Ascending aorta (tissue), 2 donors: ENCODE data around the gene ANKIB1. TPM values are rescaled to one million over a fixed set of nuclear protein-coding genes. Genes with fewer than 3 reads are reported as not detected.

Experiments
- DNase-seq, 2 donors: peaks; one replicate each; pipeline ENCODE4 v3.0.0-alpha.2; 2019; ENCODE audit warnings: low spot score in 2 of 2
- H3K27ac ChIP-seq, 2 donors: fragments of 200-600 bp; sonication (generic); one replicate each; pipeline ENCODE4 v1.5.1; 2016 to 2017; ENCODE audit warnings: mild to moderate bottlenecking in 1 of 2
- H3K27me3 ChIP-seq: fragments of 200-600 bp; sonication (generic); one replicate; pipeline ENCODE4 v1.5.1; 2017
- H3K36me3 ChIP-seq, 2 donors: fragments of 200-600 bp; sonication (generic); one replicate each; pipeline ENCODE4 v1.5.1; 2016
- H3K4me1 ChIP-seq, 2 donors: fragments of 200-600 bp; sonication (generic); one replicate each; pipeline ENCODE4 v1.5.1; 2016 to 2017; ENCODE audit warnings: mild to moderate bottlenecking in 1 of 2
- H3K4me3 ChIP-seq, 2 donors: fragments of 200-600 bp; sonication (generic); one replicate each; pipeline ENCODE4 v1.5.1; 2016 to 2017; ENCODE audit warnings: mild to moderate bottlenecking in 1 of 2
- H3K9me3 ChIP-seq, 2 donors: fragments of 200-600 bp; sonication (generic); one replicate each; pipeline ENCODE4 v1.5.1; 2016
- CTCF ChIP-seq, 3 experiments: fragments of 200-600 bp in 2 of 3; fragments of 450-650 bp in 1 of 3; sonication (generic) in 2 of 3; IDR thresholded peaks; one replicate each; pipeline ENCODE4 v1.5.1; 2016 to 2019; ENCODE audit warnings: antibody characterized with exemption in 3 of 3, mild to moderate bottlenecking in 1 of 3, moderate library complexity in 1 of 3
- intact Hi-C: fragments of 100-400 bp; cut with DNase I; formaldehyde crosslinking; loops from one replicate; pipeline ENCODE4 v1.15.1; 2023
- total RNA-seq: library from RNA; depleted of rRNA; stranded (reverse); fragments of >200 nt; gene quantifications from one replicate; pipeline ENCODE4 v1.1.0, GENCODE V29; 2016

ANKIB1 gene, protein sequence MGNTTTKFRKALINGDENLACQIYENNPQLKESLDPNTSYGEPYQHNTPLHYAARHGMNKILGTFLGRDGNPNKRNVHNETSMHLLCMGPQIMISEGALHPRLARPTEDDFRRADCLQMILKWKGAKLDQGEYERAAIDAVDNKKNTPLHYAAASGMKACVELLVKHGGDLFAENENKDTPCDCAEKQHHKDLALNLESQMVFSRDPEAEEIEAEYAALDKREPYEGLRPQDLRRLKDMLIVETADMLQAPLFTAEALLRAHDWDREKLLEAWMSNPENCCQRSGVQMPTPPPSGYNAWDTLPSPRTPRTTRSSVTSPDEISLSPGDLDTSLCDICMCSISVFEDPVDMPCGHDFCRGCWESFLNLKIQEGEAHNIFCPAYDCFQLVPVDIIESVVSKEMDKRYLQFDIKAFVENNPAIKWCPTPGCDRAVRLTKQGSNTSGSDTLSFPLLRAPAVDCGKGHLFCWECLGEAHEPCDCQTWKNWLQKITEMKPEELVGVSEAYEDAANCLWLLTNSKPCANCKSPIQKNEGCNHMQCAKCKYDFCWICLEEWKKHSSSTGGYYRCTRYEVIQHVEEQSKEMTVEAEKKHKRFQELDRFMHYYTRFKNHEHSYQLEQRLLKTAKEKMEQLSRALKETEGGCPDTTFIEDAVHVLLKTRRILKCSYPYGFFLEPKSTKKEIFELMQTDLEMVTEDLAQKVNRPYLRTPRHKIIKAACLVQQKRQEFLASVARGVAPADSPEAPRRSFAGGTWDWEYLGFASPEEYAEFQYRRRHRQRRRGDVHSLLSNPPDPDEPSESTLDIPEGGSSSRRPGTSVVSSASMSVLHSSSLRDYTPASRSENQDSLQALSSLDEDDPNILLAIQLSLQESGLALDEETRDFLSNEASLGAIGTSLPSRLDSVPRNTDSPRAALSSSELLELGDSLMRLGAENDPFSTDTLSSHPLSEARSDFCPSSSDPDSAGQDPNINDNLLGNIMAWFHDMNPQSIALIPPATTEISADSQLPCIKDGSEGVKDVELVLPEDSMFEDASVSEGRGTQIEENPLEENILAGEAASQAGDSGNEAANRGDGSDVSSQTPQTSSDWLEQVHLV
- total RNA-seq, result 27.4 TPM

- Histone ChIP-seq H3K27ac (peak within 1 kb of the TSS; percentile 90 to 94), H3K4me3 (peak within 1 kb of the TSS; percentile 80 to 99), H3K36me3 (peaks cover 4 to 7% of the 10 kb centered on the region in 2 donors), H3K4me1 (peaks cover 0 to 25% of the 10 kb centered on the region in 2 donors), H3K27me3 (no peaks in the 10 kb centered on the region), H3K9me3 (no peaks in the 10 kb centered on the region)
- peak; percentile 36 to 94 for DNase-seq
- TF ChIP-seq CTCF (IDR thresholded peaks at IDR 0.05), result peak in 2 of 3 experiments; percentile 4 to 14
- intact Hi-C loops, result loop anchor here (1.0 to 10.0 kb wide), 4 partner anchors 111 to 301 kb away; partner anchors contain the start of genes AKAP9, CYP51A1 and GATAD1
These were observed at the start of gene ANKIB1, which contains the start of gene KRIT1 for GRCh38 chr7:92245487-92246359. Gene ANKIB1 (plus strand): TSS chr7:92245974. CDS start chr7:92294979, 49,005 bp downstream. Gene KRIT1 (minus strand): TSS chr7:92245914. CDS start chr7:92242135, 3,779 bp downstream.

DNA sequence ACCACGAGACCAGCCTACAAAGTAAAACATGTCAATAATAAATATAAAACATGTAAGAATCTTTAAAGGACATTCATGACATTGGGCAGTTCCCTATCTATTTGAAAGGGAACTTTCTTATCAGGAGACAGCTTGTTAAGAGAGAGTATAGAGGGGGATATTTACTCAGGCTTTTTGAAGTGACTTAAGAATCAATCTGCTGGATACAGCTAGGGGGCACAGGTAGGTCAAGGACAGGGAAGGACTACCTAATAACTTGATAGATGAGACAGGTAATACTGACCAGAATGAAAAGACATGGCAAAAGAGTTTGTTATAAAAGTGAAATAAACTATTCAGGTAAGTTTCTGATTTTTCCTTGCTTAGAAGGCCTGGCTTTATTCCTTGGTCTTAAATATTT, 45.0 kb upstream of the ANKIB1 start:
- TF ChIP-seq CTCF (IDR thresholded peaks at IDR 0.05), result no peak
- intact Hi-C loops, result no loop called here

DNA sequence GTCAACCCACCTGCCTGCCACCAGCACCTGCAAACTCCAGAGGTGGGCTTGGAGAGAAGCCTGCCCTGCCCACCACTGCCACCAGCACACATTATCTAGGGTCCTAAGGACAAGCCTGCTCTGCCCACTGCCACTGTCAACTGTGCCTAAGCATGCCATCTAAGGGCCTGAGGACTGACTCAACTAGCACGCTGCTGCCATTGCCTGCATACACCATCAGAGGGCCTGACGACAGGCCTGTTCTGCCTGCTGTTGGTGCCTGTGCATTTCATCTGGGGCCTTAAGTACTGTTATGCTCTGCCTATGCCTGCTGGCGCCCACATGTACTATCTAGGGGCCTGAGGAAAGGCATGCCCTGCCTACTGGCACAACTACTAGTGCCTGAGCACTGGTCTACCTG, 39.8 kb upstream of the ANKIB1 start:
- no peak for TF ChIP-seq CTCF (IDR thresholded peaks at IDR 0.05)
- intact Hi-C loops, result no loop called here
- H3K9me3 ChIP-seq, result peaks cover 6 to 9% of the 10 kb centered on the region in 2 donors
- H3K27ac ChIP-seq, result no peak overlapping the region
- peaks cover 22 to 86% of the 10 kb centered on the region in 2 donors for H3K36me3 ChIP-seq
- no peaks in the 10 kb centered on the region for H3K27me3 ChIP-seq
- DNase-seq, result no peak
- H3K4me1 ChIP-seq, result no peaks in the 10 kb centered on the region
- no peak overlapping the region for H3K4me3 ChIP-seq

More for the DNA sequence above, 45.0 kb upstream of the ANKIB1 start:
- Histone ChIP-seq H3K27ac (no peak overlapping the region), H3K4me3 (no peak overlapping the region), H3K4me1 (no peaks in the 10 kb centered on the region), H3K9me3 (no peaks in the 10 kb centered on the region), H3K27me3 (no peaks in the 10 kb centered on the region), H3K36me3 (peaks cover 20 to 63% of the 10 kb centered on the region in 2 donors)
- DNase-seq, result no peak

DNA sequence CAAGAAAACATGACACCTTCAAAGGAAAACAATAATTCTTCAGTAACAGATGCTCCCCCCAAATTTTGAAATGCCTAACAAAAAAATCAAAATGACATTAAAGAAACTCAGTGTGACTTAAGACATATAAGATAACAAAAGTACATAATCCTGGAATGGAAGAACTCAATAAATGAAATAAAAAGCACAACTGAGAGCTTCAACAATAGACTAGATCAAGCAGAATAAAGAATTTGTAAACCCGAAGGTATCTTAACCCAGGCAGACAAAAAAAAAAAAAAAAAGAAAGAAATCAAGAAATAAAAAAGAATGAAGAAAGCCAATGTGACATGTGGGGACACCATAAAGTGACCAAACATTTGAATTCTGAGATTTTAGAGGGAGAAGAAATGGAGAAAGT, 39.1 kb upstream of the ANKIB1 start:
- peaks cover 22 to 88% of the 10 kb centered on the region in 2 donors for H3K36me3 ChIP-seq
- H3K4me1 ChIP-seq, result no peaks in the 10 kb centered on the region
- H3K9me3 ChIP-seq, result peaks cover 6 to 9% of the 10 kb centered on the region in 2 donors
- no peaks in the 10 kb centered on the region for H3K27me3 ChIP-seq
- TF ChIP-seq CTCF (IDR thresholded peaks at IDR 0.05), result no peak
- intact Hi-C loops, result no loop called here
- no peak overlapping the region for H3K4me3 ChIP-seq
- H3K27ac ChIP-seq, result no peak overlapping the region
- DNase-seq, result no peak
